IMR-90 (cell line): Measurements from ENCODE around the gene PDXK. TPM values are rescaled to one million over a fixed set of nuclear protein-coding genes. Genes with fewer than 3 reads are reported as not detected.

Experiments used
- ATAC-seq: fragments of 200-7000 bp; cut with Tn5 transposase; 2 replicates; pipeline ENCODE4 v1.9.1; 2020; ENCODE audit warnings: low read depth, mild to moderate bottlenecking, moderate library complexity
- BruUV-seq: library from RNA; stranded (reverse); fragments of 400-500 nt; replicated peaks from 2 replicates; lab custom pipeline; 2021; lab: Mats Ljungman, UMichigan
- CTCF ChIA-PET: fragments of 300-600 bp; formaldehyde crosslinking; extraction: SDS; loops from one replicate; lab custom pipeline; 2021; ENCODE audit warnings: antibody characterized with exemption; lab: Yijun Ruan, JAX
- POLR2A ChIA-PET: fragments of 300-600 bp; sonication (Branson Sonifier 250); formaldehyde crosslinking; loops from one replicate; lab custom pipeline; 2022; ENCODE audit warnings: antibody characterized with exemption; ENCODE audit not compliant: unreplicated experiment; lab: Charles Lee
- DNase-seq: peaks from one replicate; pipeline ENCODE4 v3.0.0; 2013
- H2AFZ ChIP-seq: replicated peaks from 2 replicates; pipeline ENCODE3; 2013; ENCODE audit warnings: low read length, mild to moderate bottlenecking; ENCODE audit not compliant: poor library complexity
- H2AK5ac ChIP-seq: 2 replicates; pipeline ENCODE4 v1.6.1; 2013; ENCODE audit warnings: low read depth, low read length, inconsistent platforms
- H2AK9ac ChIP-seq: replicated peaks from 2 replicates; pipeline ENCODE3; 2013; ENCODE audit warnings: mild to moderate bottlenecking, low read depth, low read length, moderate library complexity; ENCODE audit not compliant: poor library complexity
- H2BK120ac ChIP-seq: 2 replicates; pipeline ENCODE4 v1.6.1; 2013; ENCODE audit warnings: low read depth, low read length, inconsistent platforms
- H2BK15ac ChIP-seq: 3 replicates; pipeline ENCODE4 v1.6.1; 2013; ENCODE audit warnings: low read depth, low read length, inconsistent platforms
- H2BK20ac ChIP-seq: 2 replicates; pipeline ENCODE4 v1.6.1; 2013; ENCODE audit warnings: low read depth, mild to moderate bottlenecking, inconsistent platforms, low read length, moderate library complexity
- H2BK5ac ChIP-seq: 2 replicates; pipeline ENCODE4 v1.6.1; 2013; ENCODE audit warnings: mild to moderate bottlenecking, low read depth, low read length, inconsistent platforms; ENCODE audit not compliant: poor library complexity, severe bottlenecking
- H3K14ac ChIP-seq: replicated peaks from 2 replicates; pipeline ENCODE4 v1.6.1; 2013; ENCODE audit warnings: low read depth, low read length, inconsistent platforms
- H3K18ac ChIP-seq: 2 replicates; pipeline ENCODE4 v1.6.1; 2013; ENCODE audit warnings: low read depth, low read length, control low read depth
- H3K23ac ChIP-seq: 2 replicates; pipeline ENCODE4 v1.6.1; 2013; ENCODE audit warnings: low read depth, low read length, inconsistent platforms
- H3K27ac ChIP-seq: 2 replicates; pipeline ENCODE4 v1.5.1; 2013; ENCODE audit warnings: mild to moderate bottlenecking, control low read depth, low read length; ENCODE audit not compliant: insufficient read depth
- H3K27me3 ChIP-seq: 2 replicates; pipeline ENCODE4 v1.6.1; 2013; ENCODE audit warnings: low read length; ENCODE audit not compliant: control insufficient read depth, insufficient read depth
- H3K36me3 ChIP-seq: 2 replicates; pipeline ENCODE4 v1.6.1; 2013; ENCODE audit warnings: low read length, mixed read lengths; ENCODE audit not compliant: control insufficient read depth, insufficient read depth
- H3K4ac ChIP-seq: 2 replicates; pipeline ENCODE4 v1.6.1; 2013; ENCODE audit warnings: low read depth, low read length, inconsistent platforms
- H3K4me1 ChIP-seq: 2 replicates; pipeline ENCODE4 v1.6.1; 2013; ENCODE audit warnings: low read length, mixed read lengths; ENCODE audit not compliant: control insufficient read depth, insufficient read depth
- H3K4me2 ChIP-seq: 2 replicates; pipeline ENCODE4 v1.6.1; 2013; ENCODE audit warnings: low read depth, mild to moderate bottlenecking, control low read depth, low read length, moderate library complexity
- H3K4me3 ChIP-seq: 2 replicates; pipeline ENCODE4 v1.5.1; 2013; ENCODE audit warnings: low read depth, mild to moderate bottlenecking, control low read depth, low read length, moderate library complexity; ENCODE audit not compliant: insufficient read depth
- H3K56ac ChIP-seq: 2 replicates; pipeline ENCODE4 v1.6.1; 2013; ENCODE audit warnings: low read length, inconsistent platforms; ENCODE audit not compliant: insufficient read depth; ENCODE audit errors: extremely low read depth
- H3K79me1 ChIP-seq, 2 experiments: 2 replicates each; pipeline ENCODE4 v1.6.1; 2013; ENCODE audit warnings: low read length in 2 of 2, inconsistent platforms in 1 of 2, low read depth in 1 of 2
- H3K9ac ChIP-seq: 2 replicates; pipeline ENCODE4 v1.6.1; 2013; ENCODE audit warnings: low read depth, low read length, control low read depth
- H3K9me1 ChIP-seq: 2 replicates; pipeline ENCODE4 v1.6.1; 2013; ENCODE audit warnings: low read length, inconsistent platforms; ENCODE audit not compliant: insufficient read depth
- H3K9me3 ChIP-seq: 2 replicates; pipeline ENCODE4 v1.6.1; 2013; ENCODE audit warnings: low read length; ENCODE audit not compliant: control insufficient read depth, insufficient read depth
- H4K20me1 ChIP-seq: 2 replicates; pipeline ENCODE4 v1.6.1; 2013; ENCODE audit warnings: low read length, inconsistent platforms; ENCODE audit not compliant: insufficient read depth
- H4K5ac ChIP-seq: 2 replicates; pipeline ENCODE4 v1.6.1; 2013; ENCODE audit warnings: mild to moderate bottlenecking, low read depth, low read length, control low read depth
- H4K8ac ChIP-seq, 2 experiments: 2 replicates each; pipeline ENCODE4 v1.6.1; 2013; ENCODE audit warnings: low read depth in 2 of 2, low read length in 2 of 2, control low read depth in 1 of 2, inconsistent platforms in 1 of 2
- H4K91ac ChIP-seq: 2 replicates; pipeline ENCODE4 v1.6.1; 2013; ENCODE audit warnings: low read depth, low read length, inconsistent platforms; ENCODE audit not compliant: insufficient read depth
- CEBPB ChIP-seq: IDR thresholded peaks from 2 replicates; pipeline ENCODE4 v1.6.1; 2012; ENCODE audit warnings: low read depth, low read length, improper control_type of control experiment
- FOS ChIP-seq: fragments of 150-350 bp; IDR thresholded peaks from 2 replicates; pipeline ENCODE4 v1.6.1; 2016; ENCODE audit warnings: low read depth, low read length
- MAZ ChIP-seq: IDR thresholded peaks from 2 replicates; pipeline ENCODE4 v1.6.1; 2012; ENCODE audit warnings: low read depth, mild to moderate bottlenecking, low read length, improper control_type of control experiment, moderate library complexity, borderline replicate concordance
- WGBS, 2 experiments: methylation state at CpG; one replicate each; pipeline versions ENCODE4 v1.1.5 to v1.1.7; 2013; ENCODE audit warnings: missing lambda C conversion rate in 2 of 2; ENCODE audit not compliant: insufficient read length in 1 of 2; ENCODE audit errors: extremely low coverage in 2 of 2; 5-methylcytosine and 5-hydroxymethylcytosine counted together
- dilution Hi-C: fragments of 300-500 bp; cut with HindIII; formaldehyde crosslinking; loops from one replicate; pipeline ENCODE4 v1.14.3; 2018; ENCODE audit warnings: low sequenced_read_pairs; ENCODE audit not compliant: unreplicated experiment
- in situ Hi-C: fragments of 300-500 bp; cut with MboI; formaldehyde crosslinking; loops from 3 replicates; pipeline ENCODE4 v1.14.3; 2019; ENCODE audit warnings: low sequenced_read_pairs, inconsistent platforms, mixed read lengths
- intact Hi-C: fragments of 100-400 bp; cut with micrococcal nuclease; formaldehyde crosslinking; loops from 2 replicates; pipeline ENCODE4 v1.10.0; 2022
- polyA plus RNA-seq, 3 experiments: library from polyadenylated mRNA; depleted of rRNA; stranded (reverse); fragments of >200 nt; gene quantifications; 2 replicates each; pipeline ENCODE4 v1.2.3, GENCODE V29; 2012; ENCODE audit warnings: low replicate concordance in 1 of 3
- total RNA-seq: library from RNA; depleted of rRNA; stranded (reverse); fragments of >200 nt; gene quantifications from 2 replicates; pipeline ENCODE4 v1.2.3, GENCODE V29; 2012

PDXK gene
- total and polyA plus RNA-seq, 2 of the 4 experiments (the other 2 are of a cell fraction): 155 to 312 TPM

- Histone ChIP-seq H3K9me3 (no peaks in the 10 kb centered on the region), H3K14ac (no peak overlapping the region), H2BK120ac (no peak overlapping the region), H3K4ac (no peak overlapping the region), H2BK15ac (no peak overlapping the region), H4K91ac (no peak overlapping the region), H3K4me2 (no peak overlapping the region), H3K79me1 (peaks cover 14 to 52% of the 10 kb centered on the region in 2 experiments), H3K9me1 (peaks cover 7% of the 10 kb centered on the region; the same call in 1 of the 2 replicates), H2AFZ (no peak overlapping the region), H3K56ac (no peak overlapping the region), H3K27me3 (no peaks in the 10 kb centered on the region), H3K4me1 (no peaks in the 10 kb centered on the region), H3K27ac (no peak overlapping the region), H3K4me3 (no peak overlapping the region), H2AK5ac (no peak overlapping the region), H3K9ac (no peak overlapping the region), H2BK20ac (no peak overlapping the region), H2BK5ac (no peak overlapping the region), H4K20me1 (peaks cover 24% of the 10 kb centered on the region), H3K23ac (no peak overlapping the region), H3K18ac (no peak overlapping the region), H3K36me3 (peaks cover 55% of the 10 kb centered on the region), H2AK9ac (no peak overlapping the region), H4K8ac (no peak overlapping the region), H4K5ac (no peak overlapping the region)
- BruUV-seq: no TSS peak
- in situ Hi-C loops (no loop called here), dilution Hi-C loops (no loop called here), intact Hi-C loops (no loop called here)
- POLR2A ChIA-PET: interaction anchor here (0.6 kb wide), 1 partner anchor 26 kb away, joined by 4 read pairs; the partner anchor contains the start of gene PDXK
- no peak for TF ChIP-seq FOS
- TF ChIP-seq MAZ: no peak
- no peak for TF ChIP-seq CEBPB
- ATAC-seq (no peak), DNase-seq (no peak)
- CTCF ChIA-PET: no interaction called here
- WGBS, 2 experiments: 95% methylated on average over 14 of the region's 18 CpGs; no CpG with 5 or more reads in 1 of the 2 experiments
Observed at GRCh38 chr21:43744725-43745124, 25.8 kb downstream of the PDXK start.
